GM12892 (cell line): ENCODE data around the gene MED9.

ENCODE experiments used
- POLR2A ChIP-seq: IDR thresholded peaks from 2 replicates; pipeline ENCODE4 v1.6.1; 2011; ENCODE audit warnings: low read depth, low read length, control low read depth
- POLR2AphosphoS5 ChIP-seq: IDR thresholded peaks from 2 replicates; pipeline ENCODE4 v1.6.1; 2011; ENCODE audit warnings: low read depth, low read length, control low read depth
- TAF1 ChIP-seq: IDR thresholded peaks from 2 replicates; pipeline ENCODE4 v1.6.1; 2011; ENCODE audit warnings: low read depth, mild to moderate bottlenecking, control low read depth, low read length, borderline replicate concordance

DNA sequence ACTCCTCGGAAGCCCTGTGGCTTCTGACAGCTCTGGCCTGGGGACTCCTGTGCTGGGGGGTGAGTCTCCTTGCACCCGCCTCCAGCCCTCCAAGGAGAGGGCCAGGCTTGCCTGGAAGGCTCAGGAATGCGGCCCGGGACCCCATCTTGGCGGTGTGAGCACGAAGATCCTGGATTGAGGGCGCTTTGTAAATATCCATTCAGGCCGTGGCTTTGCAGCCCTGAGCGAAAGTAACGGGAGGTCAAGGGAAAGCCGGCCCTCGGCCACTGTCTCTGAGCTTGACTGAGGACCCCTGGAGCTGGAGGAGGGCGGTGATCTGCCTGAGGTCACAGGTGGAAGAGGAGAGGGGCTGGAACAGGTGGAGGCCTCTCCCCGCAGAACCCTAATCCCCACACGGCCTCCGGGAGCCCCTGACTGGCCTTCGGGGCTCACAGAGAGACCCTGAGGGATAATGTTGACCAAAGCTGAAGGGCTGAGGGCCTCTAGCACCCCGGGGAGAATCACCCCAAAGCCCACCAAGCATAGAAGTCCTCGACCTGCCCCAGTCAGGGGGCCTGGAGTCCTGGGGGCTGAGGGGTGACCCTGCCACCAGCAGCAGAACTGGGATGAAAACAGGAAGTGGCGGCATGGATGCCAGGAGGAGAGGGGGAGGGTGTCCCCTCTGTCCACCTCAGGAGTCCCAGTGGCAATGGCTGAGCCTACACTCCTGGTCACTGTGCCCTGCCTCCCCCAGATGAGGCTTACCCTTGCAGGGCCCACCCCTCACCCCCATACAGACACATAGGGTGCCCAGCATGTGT, 27.7 kb downstream of the MED9 start:
- TF ChIP-seq POLR2AphosphoS5 (no peak), POLR2A (no peak), TAF1 (no peak)
